GM21717 (cell line): ENCODE data around the gene RBX1.
"Not testable (repeated sequence)": the region's sequence is repeated elsewhere in the genome, so short reads cannot be mapped to it uniquely, and the experiment has no call there.

Experiments used
- ATAC-seq: cut with Tn5 transposase; IDR thresholded peaks from one replicate; pipeline ENCODE4 v1.9.1; 2021; ENCODE audit warnings: mild to moderate bottlenecking, moderate library complexity; ENCODE audit not compliant: unreplicated experiment

The RBX1 gene

DNA sequence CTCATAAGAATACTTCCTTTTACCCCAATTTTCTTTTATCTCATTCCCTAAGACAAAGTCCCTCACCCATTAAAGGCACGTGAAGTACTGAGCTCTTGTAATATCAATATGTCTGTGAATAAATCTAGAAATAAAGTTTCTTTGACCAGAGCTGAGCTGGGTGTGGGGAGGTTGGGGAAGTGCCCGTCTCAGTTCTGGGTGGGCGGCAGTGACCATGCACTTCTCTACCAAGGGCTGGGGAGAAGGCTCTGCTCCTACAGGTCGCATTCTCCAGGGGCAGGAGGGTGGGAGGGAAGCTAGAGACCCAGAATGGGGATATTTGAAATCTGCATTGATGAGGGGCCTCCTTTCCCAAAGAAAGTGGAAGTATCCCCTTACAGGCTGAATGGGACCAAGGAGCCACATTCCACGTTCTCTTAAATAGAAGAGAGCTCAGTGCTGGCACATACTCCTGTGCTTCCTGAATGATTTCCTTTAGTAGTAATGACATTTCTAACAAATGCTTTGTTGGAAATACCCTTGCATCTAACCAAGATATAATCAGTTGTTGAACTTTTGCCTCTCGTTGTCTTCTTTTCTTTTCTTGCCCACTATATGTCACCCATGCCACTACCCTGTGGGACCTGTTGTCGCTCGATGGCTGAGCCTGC is 16.1 kb downstream of the RBX1 start:
- ATAC-seq = no peak

DNA sequence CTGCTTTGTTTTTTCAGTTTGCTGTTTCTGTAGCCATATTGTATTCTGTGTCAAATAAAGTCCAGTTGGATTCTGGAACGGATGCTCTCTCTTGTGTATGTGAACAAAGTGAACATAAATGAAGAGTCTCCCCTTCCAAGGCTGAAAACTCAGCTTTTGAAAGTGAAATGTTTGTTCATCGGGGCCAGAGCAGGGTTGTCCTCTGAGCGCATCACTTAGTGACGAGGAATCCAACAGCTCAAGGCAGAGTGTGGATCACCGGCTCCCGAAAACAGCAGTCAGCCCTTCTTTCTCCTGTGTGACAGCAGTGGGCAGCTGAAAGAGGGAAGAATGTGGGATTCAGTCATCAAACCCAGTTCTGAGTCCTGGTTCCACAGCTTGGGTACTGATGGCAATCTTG is 21.4 kb downstream of the RBX1 start:
- no peak for ATAC-seq

DNA sequence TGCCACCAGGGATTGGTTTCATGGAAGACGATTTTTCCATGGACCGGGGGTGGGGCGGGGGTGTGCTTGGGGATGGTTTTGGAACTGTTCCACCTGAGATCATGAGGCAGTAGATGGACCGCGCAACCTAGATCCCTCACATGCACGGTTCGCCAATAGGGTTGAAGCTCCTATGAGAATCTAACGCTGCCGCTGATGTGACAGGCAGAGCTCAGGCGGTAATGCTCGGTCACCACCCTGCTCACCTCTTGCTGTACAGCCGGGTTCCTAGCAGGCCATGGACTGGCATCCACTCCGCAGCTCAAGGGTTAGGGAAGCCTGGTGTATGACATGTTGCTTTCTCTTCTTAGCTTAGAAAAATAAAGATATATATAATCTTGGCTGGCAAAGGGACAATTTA is 22.0 kb downstream of the RBX1 start:
- ATAC-seq = no peak

DNA sequence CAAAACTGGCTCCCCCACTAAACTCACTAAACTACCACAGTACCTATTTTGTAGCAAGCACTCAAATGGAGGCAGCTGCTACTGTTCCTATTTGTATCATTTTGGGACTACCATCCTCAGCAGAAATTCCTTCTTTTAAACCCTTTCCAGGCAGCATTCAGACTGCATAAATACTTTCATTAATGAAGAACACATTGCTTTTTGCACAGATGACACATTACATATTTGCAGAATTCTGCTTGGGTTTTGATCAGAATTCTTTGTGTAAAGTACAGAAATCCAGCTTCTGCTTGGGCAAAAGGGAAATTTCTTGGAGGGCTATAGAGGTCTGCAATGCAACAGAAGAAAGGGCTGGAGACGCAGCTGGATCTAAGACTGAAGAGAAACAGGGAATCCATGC is 24.2 kb downstream of the RBX1 start:
- ATAC-seq = no peak

DNA sequence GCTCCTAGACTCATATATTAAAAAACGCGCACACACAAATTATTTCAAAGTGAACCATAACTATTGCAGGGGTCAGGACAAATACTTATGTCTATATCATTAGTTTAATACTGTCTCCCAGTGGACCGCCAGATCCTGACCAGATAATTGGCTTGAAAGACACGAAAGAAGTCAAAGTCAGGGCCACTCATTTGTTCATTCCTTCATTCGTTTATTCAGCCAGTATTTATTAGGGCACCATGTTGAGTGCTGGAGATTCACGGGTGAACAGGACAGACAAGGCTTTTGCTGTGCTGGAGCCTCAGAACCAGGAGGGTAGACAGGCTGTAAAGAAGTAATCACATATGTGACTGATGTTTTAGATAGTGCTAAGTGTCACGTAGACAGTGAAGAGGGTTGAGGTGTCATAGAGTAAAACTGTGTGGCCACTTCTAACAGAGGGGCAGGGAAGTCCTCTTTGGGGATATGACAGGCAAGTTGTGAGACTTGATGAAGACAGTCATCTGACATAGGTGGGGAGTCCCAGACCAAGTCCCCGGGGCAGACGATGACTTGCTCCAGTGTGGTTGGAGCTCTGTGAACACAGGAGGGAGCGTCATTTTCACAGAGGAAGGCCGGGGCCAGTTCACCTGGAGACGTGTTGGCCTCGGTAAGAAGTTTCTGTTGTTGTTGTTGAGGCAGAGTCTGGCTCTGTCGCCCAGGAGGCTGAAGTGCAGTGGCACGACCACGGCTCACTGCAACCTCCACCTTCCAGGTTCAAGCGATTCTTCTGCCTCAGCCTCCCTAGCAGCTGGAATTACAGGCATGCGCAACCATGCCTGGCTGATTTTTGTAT is 25.9 kb downstream of the RBX1 start:
- ATAC-seq = no peak

DNA sequence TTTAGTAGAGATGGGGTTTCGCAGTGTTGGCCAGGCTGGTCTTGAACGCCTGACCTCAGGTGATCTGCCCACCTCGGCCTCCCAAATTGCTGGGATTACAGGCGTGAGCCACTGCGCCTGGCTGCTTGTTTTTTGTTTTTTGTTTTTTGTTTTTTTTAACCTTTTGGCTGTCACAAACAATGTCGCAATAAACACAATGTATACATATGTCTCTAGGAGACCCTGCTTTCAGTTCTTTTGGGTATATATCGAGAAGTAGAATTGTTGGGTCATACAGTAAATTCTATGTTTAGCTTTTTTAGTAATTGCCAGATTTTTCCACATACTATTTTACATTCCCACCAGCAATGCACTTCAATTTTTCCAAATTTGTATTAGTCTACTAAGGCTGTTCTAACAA is 28.0 kb downstream of the RBX1 start:
- no peak for ATAC-seq

DNA sequence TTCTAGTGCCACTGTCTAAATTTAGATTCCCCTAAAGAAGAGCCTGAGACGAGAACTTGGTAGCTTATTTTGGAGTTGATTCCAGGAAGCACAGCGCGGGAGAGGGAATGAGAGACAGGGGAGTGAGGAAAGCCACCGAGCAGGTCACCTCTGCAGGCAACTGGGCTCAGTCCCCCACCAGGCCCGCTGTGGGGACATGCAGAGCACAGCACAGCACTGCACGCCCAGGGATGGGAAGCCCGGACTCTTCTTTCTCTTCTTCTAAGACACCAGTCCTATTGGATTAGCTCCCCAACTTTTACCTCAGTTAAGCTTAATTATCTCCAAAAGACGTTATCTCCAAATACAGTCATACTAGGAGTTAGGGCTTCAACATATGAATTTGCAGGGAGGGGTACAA is 28.7 kb downstream of the RBX1 start:
- ATAC-seq = no peak

DNA sequence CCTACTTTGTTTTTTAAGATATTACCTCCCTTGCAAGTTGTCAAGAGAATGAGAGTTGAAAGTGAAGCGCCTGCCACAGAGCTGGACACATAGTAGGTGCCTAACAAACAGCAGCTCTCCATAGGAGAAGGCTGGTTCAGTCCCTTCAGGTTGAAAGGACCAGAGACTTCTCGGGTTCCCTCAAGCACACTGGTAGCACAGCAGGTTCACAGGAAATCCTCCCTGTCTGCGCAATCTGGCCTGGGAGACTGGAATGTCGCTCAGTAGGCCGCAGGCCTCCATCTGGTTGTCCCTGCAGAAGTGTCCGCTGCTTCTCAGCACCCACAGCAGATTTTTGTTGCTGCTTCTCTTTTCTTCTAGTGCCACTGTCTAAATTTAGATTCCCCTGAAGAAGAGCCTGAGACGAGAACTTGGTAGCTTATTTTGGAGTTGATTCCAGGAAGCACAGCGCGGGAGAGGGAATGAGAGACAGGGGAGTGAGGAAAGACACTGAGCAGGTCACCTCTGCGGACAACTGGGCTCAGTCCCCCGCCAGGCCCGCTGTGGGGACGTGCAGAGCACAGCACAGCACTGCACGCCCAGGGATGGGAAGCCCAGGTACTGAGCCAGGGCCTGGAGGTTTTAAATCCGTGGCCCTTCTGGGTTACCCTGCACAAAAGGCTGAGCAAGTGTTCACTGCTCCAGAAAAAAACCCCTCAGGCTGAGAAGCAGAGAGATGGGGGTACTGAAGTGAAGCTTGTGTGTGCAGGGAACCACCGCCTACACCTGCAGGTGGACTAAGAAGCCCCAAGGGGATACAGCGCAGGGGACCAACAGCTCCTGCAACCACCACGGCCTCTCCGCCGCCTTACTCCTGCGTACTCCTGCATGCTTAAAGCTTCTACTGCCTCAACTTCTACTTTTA is 31.6 kb downstream of the RBX1 start:
- ATAC-seq = no peak

DNA sequence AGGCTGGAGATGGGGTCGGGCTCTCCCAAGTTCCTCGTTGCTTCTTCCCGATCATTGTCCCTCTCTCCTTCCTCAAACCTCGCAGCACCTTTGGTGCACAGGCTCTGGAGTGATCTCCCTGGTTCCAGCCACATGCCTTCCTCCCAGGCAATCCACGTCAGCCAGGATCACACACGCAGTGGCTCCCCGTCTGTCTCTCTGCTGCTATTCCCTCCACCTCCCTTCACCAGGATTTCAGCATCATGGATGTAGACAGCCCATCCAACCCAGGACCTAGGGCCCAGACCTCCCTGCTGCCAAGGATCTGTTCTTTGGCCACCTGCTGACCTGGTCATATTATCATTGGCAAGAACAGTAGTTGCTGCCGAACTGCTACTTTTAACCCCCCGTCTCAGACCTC is 40.1 kb downstream of the RBX1 start:
- ATAC-seq = no peak

DNA sequence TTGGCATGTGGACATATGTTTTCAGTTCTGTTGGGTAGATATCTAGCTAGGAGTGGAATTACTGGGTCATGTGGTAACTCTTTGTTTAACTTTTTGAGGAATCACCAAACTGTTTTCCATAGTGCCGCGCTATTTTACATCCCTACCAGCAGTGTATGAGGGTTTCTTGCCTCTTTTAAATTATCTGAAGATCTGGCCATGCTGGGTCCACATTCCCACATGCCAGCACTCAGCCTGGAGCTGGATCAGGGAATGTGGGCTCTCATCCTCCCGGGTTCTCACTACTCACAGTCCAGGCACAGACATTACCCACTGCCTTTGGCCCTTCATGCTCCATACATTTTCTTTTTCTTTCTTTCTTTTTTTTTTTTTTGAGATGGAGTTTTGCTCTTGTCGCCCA is 44.6 kb downstream of the RBX1 start:
- ATAC-seq = no peak

DNA sequence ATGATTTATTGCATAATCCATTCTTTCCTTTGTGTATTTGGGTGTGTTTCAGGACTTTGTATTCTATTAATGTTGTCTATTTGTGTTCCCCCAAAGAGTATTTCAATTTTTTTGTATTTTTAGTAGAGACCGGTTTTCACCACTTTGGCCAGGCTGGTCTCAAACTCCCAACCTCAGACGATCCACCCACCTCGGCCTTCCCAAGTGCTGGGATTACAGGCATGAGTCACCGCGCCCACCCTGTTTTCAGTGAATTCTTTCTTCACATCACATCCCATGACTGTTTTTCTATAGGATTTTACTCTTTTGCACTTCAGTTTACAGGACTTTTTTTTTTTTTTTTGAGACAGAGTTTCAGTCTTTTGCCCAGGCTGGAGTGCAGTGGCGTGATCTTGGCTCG is 46.3 kb downstream of the RBX1 start:
- ATAC-seq = no peak

DNA sequence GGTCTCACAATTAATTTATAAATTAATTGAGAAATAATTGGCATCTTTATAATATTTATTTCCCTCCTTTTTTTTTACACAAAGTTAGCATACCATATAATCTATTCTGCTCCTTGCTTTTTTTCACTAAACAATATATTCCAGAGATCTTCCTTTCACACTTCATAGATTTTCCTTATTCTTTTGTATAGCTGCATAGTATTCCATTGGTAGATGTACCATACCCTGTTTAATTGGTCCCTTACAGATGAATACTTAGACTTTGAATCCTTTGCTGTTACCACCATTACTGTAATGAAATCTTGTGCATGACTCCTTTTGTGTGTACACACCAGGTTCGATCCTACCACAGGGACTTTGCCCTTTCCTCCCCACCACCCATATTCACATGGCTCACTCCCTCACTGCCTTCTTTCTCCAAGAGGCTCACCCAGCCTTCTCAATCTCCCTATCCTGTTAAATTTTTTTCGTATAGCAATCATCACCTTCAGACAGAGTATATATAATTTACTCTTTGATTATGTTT is 48.9 kb downstream of the RBX1 start:
- no peak for ATAC-seq

DNA sequence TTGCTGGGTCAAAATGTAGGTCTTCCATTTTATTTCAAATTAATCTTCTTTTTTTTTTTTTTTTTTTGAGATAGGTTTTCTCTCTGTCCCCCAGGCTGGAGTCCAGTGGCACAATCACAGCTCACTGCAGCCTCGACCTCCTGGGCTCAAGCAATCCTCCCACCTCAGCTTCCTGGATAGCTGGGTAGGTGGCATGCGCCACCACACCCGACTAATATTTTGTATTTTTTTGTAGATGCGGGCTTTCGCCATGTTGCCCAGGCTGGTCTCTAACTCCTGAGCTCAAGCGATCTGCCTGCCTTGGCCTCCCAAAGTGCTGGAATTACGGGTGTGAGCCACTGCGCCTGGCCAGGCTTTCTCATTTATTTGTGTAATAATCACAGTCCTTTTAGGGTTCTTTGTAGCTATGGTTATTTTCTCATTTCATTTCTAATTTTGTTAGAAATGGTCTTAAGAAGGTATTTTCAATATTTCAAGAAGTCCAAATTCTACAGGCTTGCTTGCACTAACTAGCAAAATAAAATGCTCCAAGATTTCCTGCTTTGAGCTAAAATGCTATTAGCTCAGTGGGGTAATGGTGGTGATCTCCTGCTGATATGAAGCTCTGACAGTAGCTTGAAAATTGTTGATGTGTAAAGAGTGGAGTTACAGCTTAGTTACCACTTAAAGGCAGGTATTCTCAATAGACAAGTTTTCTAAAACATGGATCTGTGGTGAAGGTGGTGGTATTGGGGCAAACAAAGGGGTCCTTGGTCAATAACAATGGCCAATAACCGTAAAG is 50.0 kb downstream of the RBX1 start:
- ATAC-seq = no peak

DNA sequence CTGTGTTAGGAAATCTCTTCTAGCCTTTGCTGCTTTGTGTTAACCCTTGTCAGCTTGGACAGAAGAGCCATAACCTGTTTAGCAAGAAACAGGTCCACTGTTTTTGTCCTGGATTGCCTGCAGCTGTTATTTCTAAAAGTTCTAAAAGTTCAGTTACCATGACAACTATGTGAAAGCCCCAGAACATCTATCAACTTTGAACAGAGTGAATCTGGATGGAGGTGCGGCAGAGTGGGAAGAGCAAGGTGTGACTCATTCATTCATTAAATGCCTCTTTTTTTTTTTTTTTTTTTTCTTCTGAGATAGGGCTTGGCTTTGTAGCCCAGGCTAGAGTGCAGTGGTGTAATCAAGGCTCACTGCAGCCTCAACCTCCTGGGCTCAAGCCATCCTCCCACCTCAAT is 50.5 kb downstream of the RBX1 start:
- ATAC-seq = no peak

DNA sequence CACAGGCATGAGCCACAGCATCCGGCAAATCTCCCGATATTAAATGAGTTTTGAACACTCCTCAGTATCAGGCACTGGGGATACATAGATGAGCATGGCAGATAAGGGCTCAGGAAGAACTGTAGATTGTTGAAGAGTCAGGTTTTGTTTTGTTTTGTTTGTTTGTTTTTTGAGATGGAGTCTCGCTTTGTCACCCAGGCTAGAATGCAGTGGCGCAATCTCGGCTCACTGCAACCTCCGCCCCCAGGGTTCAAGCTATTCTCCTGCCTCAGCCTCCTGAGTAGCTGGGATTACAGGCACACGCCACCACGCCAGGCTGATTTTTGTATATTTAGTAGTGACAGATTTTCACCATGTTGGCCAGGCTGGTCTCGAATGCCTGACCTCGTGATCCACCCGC is 51.2 kb downstream of the RBX1 start:
- ATAC-seq = not testable (repeated sequence)

DNA sequence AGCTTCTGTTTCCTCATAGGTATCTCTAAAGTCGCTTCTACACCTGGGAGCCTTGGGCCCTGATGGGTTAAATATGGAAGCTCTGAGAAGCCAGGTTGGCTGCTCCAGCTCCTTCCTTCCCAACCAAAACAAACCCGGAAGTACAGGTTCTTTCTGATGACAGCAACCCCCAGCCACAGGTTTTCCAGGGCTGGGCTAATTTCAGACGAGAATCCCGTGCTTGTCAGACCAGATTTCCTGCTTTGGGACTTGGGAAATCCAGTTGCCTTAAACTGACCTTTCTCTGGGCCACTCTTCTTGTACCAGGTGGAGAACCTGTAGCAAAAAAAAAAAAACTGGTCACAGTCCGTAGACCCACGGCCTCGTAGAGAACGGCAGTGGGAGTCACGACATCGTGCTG is 51.9 kb downstream of the RBX1 start:
- ATAC-seq = no peak

DNA sequence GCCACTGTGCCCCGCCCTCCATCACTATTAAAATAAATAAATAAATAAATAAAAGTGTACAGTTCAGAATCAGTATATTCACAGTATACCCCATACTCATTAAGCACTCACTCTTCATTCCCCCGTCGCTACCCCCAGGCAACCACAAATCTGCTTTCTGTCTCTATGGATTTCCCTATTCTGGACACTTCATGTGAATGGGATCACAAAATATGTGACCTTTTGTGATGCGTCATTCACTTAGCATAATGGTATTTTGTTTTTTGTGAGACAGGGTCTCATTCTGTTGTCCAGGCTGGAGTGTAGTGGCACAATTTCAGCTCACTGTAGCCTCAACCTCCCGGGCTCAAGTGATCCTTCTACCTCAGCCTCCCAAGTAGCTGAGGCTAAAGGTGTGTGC is 52.8 kb downstream of the RBX1 start:
- ATAC-seq = no peak

DNA sequence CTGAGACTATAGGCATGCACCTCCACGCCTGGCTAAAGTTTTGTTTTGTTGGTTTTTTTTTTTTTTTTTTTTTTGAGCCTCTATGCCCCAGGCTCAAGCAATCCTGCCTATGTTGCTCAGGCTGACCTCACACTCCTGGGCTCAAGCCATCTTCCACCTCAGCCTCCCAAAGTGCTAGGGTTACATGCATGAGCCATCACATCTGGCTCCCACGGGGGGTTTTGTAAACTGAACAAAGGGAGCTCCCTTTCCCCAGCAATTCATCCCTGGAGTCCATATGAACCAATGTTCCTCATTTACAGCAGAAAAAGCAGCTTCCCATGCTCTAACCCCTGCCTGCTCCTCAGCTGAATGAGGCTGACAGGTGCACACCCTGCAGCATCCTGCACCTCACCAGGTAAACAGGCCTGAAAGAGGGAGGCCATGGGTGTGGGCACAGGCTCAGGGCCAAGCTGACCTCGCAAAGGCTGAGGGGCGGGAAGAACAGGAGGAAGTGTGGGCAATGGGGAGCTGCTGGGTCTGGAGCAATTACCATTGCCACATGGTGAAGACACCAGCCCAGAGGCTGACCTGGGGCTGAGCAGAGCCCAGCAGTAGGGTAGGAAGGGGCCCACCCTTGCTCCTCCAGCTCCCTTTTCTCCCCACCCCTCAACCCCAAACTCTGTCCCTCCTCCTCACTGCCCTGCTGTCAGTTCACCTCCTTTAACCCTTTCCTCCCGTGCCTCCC is 58.2 kb downstream of the RBX1 start:
- ATAC-seq = no peak

DNA sequence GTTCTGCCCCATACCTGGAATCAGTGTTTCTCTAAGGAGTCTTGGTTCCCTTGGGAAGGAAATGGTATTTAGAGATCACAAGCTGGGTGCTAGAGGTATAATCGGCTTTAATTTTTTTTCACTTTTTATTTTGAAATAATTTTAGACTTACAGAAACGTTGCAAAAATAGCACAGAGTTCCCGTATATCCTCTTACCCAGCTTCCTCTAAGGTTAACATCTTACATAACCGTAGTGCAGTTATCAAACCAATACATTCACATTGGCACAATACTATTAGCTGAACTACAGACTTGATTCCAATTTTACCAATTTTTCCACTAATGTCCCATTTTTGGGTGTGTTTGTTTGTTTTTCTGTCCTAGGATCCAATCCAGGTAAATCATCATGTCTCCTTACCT is 63.8 kb downstream of the RBX1 start:
- no peak for ATAC-seq

DNA sequence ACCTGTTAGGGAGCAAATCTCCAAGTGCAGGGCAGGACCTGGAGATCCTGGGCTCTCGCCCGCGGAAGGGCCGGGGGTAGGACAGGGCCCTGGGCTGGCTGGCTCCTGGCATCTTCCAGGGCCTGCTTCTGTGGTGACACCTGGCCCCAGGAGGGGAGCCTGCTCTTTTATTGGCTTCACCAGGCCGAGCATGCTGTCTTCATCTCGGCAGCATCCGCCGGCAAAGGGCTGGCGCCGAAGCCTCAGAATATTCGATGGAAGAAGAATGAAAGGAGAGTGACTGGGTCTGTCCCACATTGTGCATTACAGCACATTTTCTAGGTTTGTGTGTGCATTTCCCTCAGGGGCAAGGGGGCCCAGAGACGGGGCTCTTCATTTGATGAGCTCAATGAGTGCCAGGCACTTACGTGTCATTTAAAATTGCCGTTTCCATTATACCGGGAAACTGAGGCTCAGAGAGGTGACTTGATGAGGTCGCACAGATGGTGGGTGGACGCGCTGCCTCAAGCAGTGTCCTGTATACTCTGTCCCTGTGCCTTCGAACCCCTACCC is 70.0 kb downstream of the RBX1 start:
- ATAC-seq = no peak
